BE2C (cell line): ENCODE results near the gene ZP2.

ENCODE experiments used
- DNase-seq: peaks from one replicate; pipeline ENCODE4 v3.0.0-alpha.2; 2020
- H3K27me3 ChIP-seq: fragments of 250-450 bp; sonication (Bioruptor Pico); 2 replicates; pipeline ENCODE4 v1.5.1; 2020; ENCODE audit warnings: mild to moderate bottlenecking
- H3K36me3 ChIP-seq: fragments of 250-450 bp; sonication (Bioruptor Pico); 2 replicates; pipeline ENCODE4 v1.5.1; 2020; ENCODE audit warnings: mild to moderate bottlenecking
- H3K4me1 ChIP-seq: fragments of 250-450 bp; sonication (Bioruptor Pico); 2 replicates; pipeline ENCODE4 v1.5.1; 2020
- H3K4me3 ChIP-seq: 2 replicates; pipeline ENCODE4 v1.5.1; 2011; ENCODE audit warnings: low read depth, low read length
- H3K9me3 ChIP-seq: fragments of 250-450 bp; sonication (Bioruptor Pico); 2 replicates; pipeline ENCODE4 v1.5.1; 2020
- CTCF ChIP-seq: IDR thresholded peaks from 2 replicates; pipeline ENCODE4 v1.5.1; 2012; ENCODE audit warnings: mild to moderate bottlenecking, low read depth, low read length

The ZP2 gene

GRCh38 chr16:21164521-21165168 lies 46.7 kb downstream of the ZP2 start:
- Histone ChIP-seq H3K36me3 (no peaks in the 10 kb centered on the region), H3K27me3 (peaks cover 12% of the 10 kb centered on the region; the same call in 1 of the 2 replicates), H3K9me3 (no peaks in the 10 kb centered on the region), H3K4me3 (no peak overlapping the region), H3K4me1 (no peaks in the 10 kb centered on the region)
- TF ChIP-seq CTCF, result no peak
- no peak for DNase-seq

- no peak for TF ChIP-seq CTCF
- Histone ChIP-seq H3K36me3 (no peaks in the 10 kb centered on the region), H3K4me3 (no peak overlapping the region), H3K4me1 (no peaks in the 10 kb centered on the region), H3K9me3 (no peaks in the 10 kb centered on the region), H3K27me3 (peaks cover 20% of the 10 kb centered on the region)
- no peak for DNase-seq
Measured at GRCh38 chr16:21163576-21163975, 47.8 kb downstream of the ZP2 start.

- Histone ChIP-seq H3K36me3 (no peaks in the 10 kb centered on the region), H3K9me3 (no peaks in the 10 kb centered on the region), H3K27me3 (peaks cover 20% of the 10 kb centered on the region), H3K4me1 (no peaks in the 10 kb centered on the region), H3K4me3 (no peak overlapping the region)
- TF ChIP-seq CTCF, result no peak
- DNase-seq, result no peak
Measured at GRCh38 chr16:21162661-21163151, 48.7 kb downstream of the ZP2 start.

- H3K9me3 ChIP-seq, result no peaks in the 10 kb centered on the region
Measured at GRCh38 chr16:21161211-21161610, 50.2 kb downstream of the ZP2 start.

GRCh38 chr16:21160276-21160675 lies 51.1 kb downstream of the ZP2 start:
- Histone ChIP-seq H3K36me3 (no peaks in the 10 kb centered on the region), H3K9me3 (no peaks in the 10 kb centered on the region), H3K4me3 (no peak overlapping the region), H3K27me3 (peaks cover 20% of the 10 kb centered on the region), H3K4me1 (no peaks in the 10 kb centered on the region)
- no peak for DNase-seq
- no peak for TF ChIP-seq CTCF

More at GRCh38 chr16:21161211-21161610, 50.2 kb downstream of the ZP2 start:
- Histone ChIP-seq H3K27me3 (peaks cover 20% of the 10 kb centered on the region), H3K4me3 (no peak overlapping the region), H3K4me1 (no peaks in the 10 kb centered on the region), H3K36me3 (no peaks in the 10 kb centered on the region)
- TF ChIP-seq CTCF, result no peak
- DNase-seq, result no peak

GRCh38 chr16:21159281-21159951 lies 52.0 kb downstream of the ZP2 start:
- H3K4me3 ChIP-seq, result no peak overlapping the region
- no peaks in the 10 kb centered on the region for H3K9me3 ChIP-seq
- no peaks in the 10 kb centered on the region for H3K4me1 ChIP-seq
- H3K27me3 ChIP-seq, result peaks cover 20% of the 10 kb centered on the region
- H3K36me3 ChIP-seq, result no peaks in the 10 kb centered on the region
- DNase-seq, result no peak
- no peak for TF ChIP-seq CTCF
